Measurements from ENCODE around the gene CHST6. TPM values are rescaled to one million over a fixed set of nuclear protein-coding genes. Genes with fewer than 3 reads are reported as not detected.
A peak's percentile ranks its signal among the peaks of the same experiment; 100 is the strongest.

Gene CHST6
- total and polyA plus RNA-seq, 9 of the 15 experiments (the other 6 are each of a cell fraction or from before 2014, with no cell fraction given) = 0.01 to 0.05 (median 0.02) TPM; not detected in 6

- Histone ChIP-seq H3K9me1 (ENCODE audit: control insufficient read depth, insufficient read depth, low read length) (no peaks in the 10 kb centered on the region), H3K4me1 (replicated peaks in 1 of 2; ENCODE audit: control insufficient read depth in 2 of 2, insufficient read depth in 2 of 2, low read length in 2 of 2) (peaks cover 0 to 23% of the 10 kb centered on the region in 2 experiments; a peak in 1 of 5 replicates), H3K9ac (ENCODE audit: insufficient read depth in 1 of 2, low read depth in 2 of 2, low read length in 2 of 2) (no peak overlapping the region), H2AFZ (ENCODE audit: low read depth, low read length) (no peak overlapping the region), H3K27me3 (ENCODE audit: control insufficient read depth in 2 of 2, insufficient read depth in 2 of 2, low read length in 2 of 2) (peaks cover 26 to 58% of the 10 kb centered on the region in 2 experiments), H4K20me1 (replicated peaks; ENCODE audit: control insufficient read depth, insufficient read depth, low read length) (peaks cover 4% of the 10 kb centered on the region; the same call in 1 of the 2 replicates), H3K4me3 (no peak overlapping the region), H3K27ac (ENCODE audit: extremely low read depth, low read depth, low read length) (no peak overlapping the region), H3K79me2 (ENCODE audit: control insufficient read depth, insufficient read depth, low read length) (no peaks in the 10 kb centered on the region), H3K9me3 (replicated peaks; ENCODE audit: control insufficient read depth, insufficient read depth, low read depth, low read length) (no peaks in the 10 kb centered on the region), H3K36me3 (ENCODE audit: control insufficient read depth, insufficient read depth, low read length) (no peaks in the 10 kb centered on the region), H3K4me2 (ENCODE audit: insufficient read depth, low read length) (no peak overlapping the region)
- ChIA-PET CTCF (ENCODE audit: low intra/inter-chr PET ratio) (no interaction called here), POLR2A (interaction anchor here (1.5 to 5.1 kb wide), 2 partner anchors 10 to 90 kb away, joined by 3 to 27 read pairs; partner anchors contain the start of gene ADAT1)
- BruUV-seq (replicated peaks) = no TSS peak
- in situ Hi-C loops (cut with MboI) (no loop called here), intact Hi-C loops (cut with micrococcal nuclease) (no loop called here)
- WGBS (ENCODE audit: insufficient coverage, low coverage, missing lambda C conversion rate) = 0% methylated on average over 2 of the region's 2 CpGs
- DNase-seq (ENCODE audit: extremely low read depth in 1 of 4, low spot score in 3 of 4) (no peak), ATAC-seq (no peak), FAIRE-seq (peak; percentile 15)
- TF ChIP-seq ZNF174 (CRISPR knock-in tag; IDR thresholded peaks at IDR 0.05) (no peak), ZNF449 (CRISPR knock-in tag; IDR thresholded peaks at IDR 0.05) (no peak), ZNF766 (CRISPR knock-in tag; conservative IDR thresholded peaks at IDR 0.05) (no peak), JUN (IDR thresholded peaks at IDR 0.05; ENCODE audit: borderline replicate concordance, low read depth, low read length) (no peak), JUN (CRISPR knock-in tag; IDR thresholded peaks at IDR 0.05; ENCODE audit: borderline replicate concordance) (no peak), ARID2 (IDR thresholded peaks at IDR 0.05) (no peak), HDAC2 (IDR thresholded peaks at IDR 0.05) (no peak), ZBED1 (IDR thresholded peaks at IDR 0.05) (no peak), TGIF2 (CRISPR knock-in tag; IDR thresholded peaks at IDR 0.05) (no peak), KDM5B (IDR thresholded peaks at IDR 0.05; ENCODE audit: insufficient replicate concordance, low read depth, low read length) (no peak), MAFG (tag; conservative IDR thresholded peaks at IDR 0.05) (no peak), THRA (IDR thresholded peaks at IDR 0.05) (no peak)
- TF ChIP-seq, protein P1, sequence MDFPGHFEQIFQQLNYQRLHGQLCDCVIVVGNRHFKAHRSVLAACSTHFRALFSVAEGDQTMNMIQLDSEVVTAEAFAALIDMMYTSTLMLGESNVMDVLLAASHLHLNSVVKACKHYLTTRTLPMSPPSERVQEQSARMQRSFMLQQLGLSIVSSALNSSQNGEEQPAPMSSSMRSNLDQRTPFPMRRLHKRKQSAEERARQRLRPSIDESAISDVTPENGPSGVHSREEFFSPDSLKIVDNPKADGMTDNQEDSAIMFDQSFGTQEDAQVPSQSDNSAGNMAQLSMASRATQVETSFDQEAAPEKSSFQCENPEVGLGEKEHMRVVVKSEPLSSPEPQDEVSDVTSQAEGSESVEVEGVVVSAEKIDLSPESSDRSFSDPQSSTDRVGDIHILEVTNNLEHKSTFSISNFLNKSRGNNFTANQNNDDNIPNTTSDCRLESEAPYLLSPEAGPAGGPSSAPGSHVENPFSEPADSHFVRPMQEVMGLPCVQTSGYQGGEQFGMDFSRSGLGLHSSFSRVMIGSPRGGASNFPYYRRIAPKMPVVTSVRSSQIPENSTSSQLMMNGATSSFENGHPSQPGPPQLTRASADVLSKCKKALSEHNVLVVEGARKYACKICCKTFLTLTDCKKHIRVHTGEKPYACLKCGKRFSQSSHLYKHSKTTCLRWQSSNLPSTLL (IDR thresholded peaks at IDR 0.05) = no peak
These were observed 37.5 kb upstream of the CHST6 start for GRCh38 chr16:75532791-75533190.

Measured in K562 (cell line).